WTC11 (cell line): Measurements from ENCODE around the gene GABBR2. TPM values are rescaled to one million over a fixed set of nuclear protein-coding genes. Genes with fewer than 3 reads are reported as not detected.
"Not testable (repeated sequence)": the region's sequence is repeated elsewhere in the genome, so short reads cannot be mapped to it uniquely, and the experiment has no call there.

Source experiments
- ATAC-seq: fragments of 200-7000 bp; cut with Tn5 transposase; 2 replicates; pipeline ENCODE4 v1.10.0; 2021; ENCODE audit warnings: mild to moderate bottlenecking, moderate library complexity
- CTCF ChIA-PET: fragments of 300-600 bp; sonication (Branson Sonifier 250); formaldehyde crosslinking; loops from one replicate; lab custom pipeline; 2021; ENCODE audit warnings: antibody characterized with exemption; lab: Charles Lee
- POLR2A ChIA-PET: fragments of 350-600 bp; sonication (Branson Sonifier 250); formaldehyde crosslinking; loops from one replicate; lab custom pipeline; 2021; ENCODE audit warnings: antibody characterized with exemption; lab: Charles Lee
- DNase-seq: peaks from one replicate; pipeline ENCODE4 v3.0.0; 2021; ENCODE audit warnings: low spot score
- H3K27ac Mint-ChIP-seq: 2 replicates; pipeline ENCODE4 v1.8.0; 2021; ENCODE audit warnings: mixed read lengths
- H3K27me3 Mint-ChIP-seq: 2 replicates; pipeline ENCODE4 v1.8.0; 2021; ENCODE audit warnings: low read depth, mild to moderate bottlenecking, moderate library complexity, mixed read lengths
- H3K36me3 Mint-ChIP-seq: 2 replicates; pipeline ENCODE4 v1.8.0; 2021; ENCODE audit warnings: mixed read lengths
- H3K4me1 Mint-ChIP-seq: 2 replicates; pipeline ENCODE4 v1.8.0; 2022; ENCODE audit warnings: mixed read lengths
- H3K4me3 Mint-ChIP-seq: 2 replicates; pipeline ENCODE4 v1.8.0; 2021; ENCODE audit warnings: mild to moderate bottlenecking, moderate library complexity, mixed read lengths
- H3K9me3 Mint-ChIP-seq: 2 replicates; pipeline ENCODE4 v1.8.0; 2021; ENCODE audit warnings: mixed read lengths
- AR ChIP-seq: fragments of 250-450 bp; sonication (Bioruptor Pico); IDR thresholded peaks from 2 replicates; pipeline ENCODE4 v1.9.0; 2021; ENCODE audit warnings: mild to moderate bottlenecking
- ARID4B ChIP-seq: sonication (generic); formaldehyde crosslinking; IDR thresholded peaks from 2 replicates; pipeline ENCODE4 v1.8.0; 2023; ENCODE audit warnings: missing genetic modification reagents, mild to moderate bottlenecking, borderline replicate concordance
- ATF1 ChIP-seq: sonication (generic); formaldehyde crosslinking; IDR thresholded peaks from 2 replicates; pipeline ENCODE4 v1.8.1; 2023; ENCODE audit warnings: mild to moderate bottlenecking, moderate library complexity, missing genetic modification reagents
- CBFB ChIP-seq: sonication (generic); formaldehyde crosslinking; IDR thresholded peaks from 2 replicates; pipeline ENCODE4 v1.8.1; 2022; ENCODE audit warnings: mild to moderate bottlenecking, low read depth, missing genetic modification reagents
- CREM ChIP-seq: sonication (generic); formaldehyde crosslinking; IDR thresholded peaks from 2 replicates; pipeline ENCODE4 v1.8.1; 2022; ENCODE audit warnings: mild to moderate bottlenecking, missing genetic modification reagents, moderate library complexity
- E2F5 ChIP-seq: sonication (generic); formaldehyde crosslinking; IDR thresholded peaks from 2 replicates; pipeline ENCODE4 v1.8.1; 2022; ENCODE audit warnings: mild to moderate bottlenecking, moderate library complexity, missing genetic modification reagents
- ELF4 ChIP-seq: sonication (generic); formaldehyde crosslinking; IDR thresholded peaks from 2 replicates; pipeline ENCODE4 v1.8.1; 2022; ENCODE audit warnings: low read depth, mild to moderate bottlenecking, moderate library complexity, missing genetic modification reagents
- FOXK1 ChIP-seq: sonication (generic); formaldehyde crosslinking; IDR thresholded peaks from 2 replicates; pipeline ENCODE4 v1.8.0; 2022; ENCODE audit warnings: mild to moderate bottlenecking, moderate library complexity, missing genetic modification reagents
- NR3C1 ChIP-seq: sonication (generic); formaldehyde crosslinking; conservative IDR thresholded peaks from 2 replicates; pipeline ENCODE4 v1.8.1; 2023; ENCODE audit warnings: low read depth, mild to moderate bottlenecking, missing genetic modification reagents
- PREB ChIP-seq: sonication (generic); formaldehyde crosslinking; IDR thresholded peaks from 2 replicates; pipeline ENCODE4 v1.8.1; 2022; ENCODE audit warnings: mild to moderate bottlenecking, missing genetic modification reagents, moderate library complexity, borderline replicate concordance
- RELA ChIP-seq: sonication (generic); formaldehyde crosslinking; IDR thresholded peaks from 2 replicates; pipeline ENCODE4 v1.8.1; 2022; ENCODE audit warnings: missing genetic modification reagents, mild to moderate bottlenecking, borderline replicate concordance
- SMAD4 ChIP-seq: sonication (generic); formaldehyde crosslinking; IDR thresholded peaks from 2 replicates; pipeline ENCODE4 v1.8.0; 2022; ENCODE audit warnings: mild to moderate bottlenecking, missing genetic modification reagents
- ZBTB43 ChIP-seq: sonication (generic); formaldehyde crosslinking; IDR thresholded peaks from 2 replicates; pipeline ENCODE4 v1.8.1; 2023; ENCODE audit warnings: mild to moderate bottlenecking, missing genetic modification reagents
- ZNF138 ChIP-seq: sonication (generic); formaldehyde crosslinking; conservative IDR thresholded peaks from 2 replicates; pipeline ENCODE4 v1.8.1; 2022; ENCODE audit warnings: mild to moderate bottlenecking, moderate library complexity, missing genetic modification reagents
- total RNA-seq: library from RNA; stranded (reverse); gene quantifications from 3 replicates; pipeline ENCODE4 v1.2.3, GENCODE V29; 2021

The GABBR2 gene
- total RNA-seq, 1 experiment from 2014 or later: 0.92 TPM

GRCh38 chr9:98284754-98285153 lies 424.0 kb downstream of the GABBR2 start (continued):
- TF ChIP-seq PREB: no peak

GRCh38 chr9:98283143-98283542 lies 425.6 kb downstream of the GABBR2 start:
- H3K9me3 Mint-ChIP-seq, ATAC-seq, POLR2A ChIA-PET, H3K4me3 Mint-ChIP-seq, H3K27me3 Mint-ChIP-seq, H3K36me3 Mint-ChIP-seq, H3K27ac Mint-ChIP-seq, DNase-seq: not testable (repeated sequence)
- peaks cover 13% of the 10 kb centered on the region for H3K4me1 Mint-ChIP-seq
- CTCF ChIA-PET: interaction anchor here (0.7 kb wide), 1 partner anchor 209 kb away, joined by 3 read pairs; no protein-coding TSS in a partner anchor

GRCh38 chr9:98281281-98281680 lies 427.5 kb downstream of the GABBR2 start:
- POLR2A ChIA-PET: no interaction called here
- Mint-ChIP-seq H3K4me3 (no peak overlapping the region), H3K4me1 (peaks cover 15% of the 10 kb centered on the region), H3K27me3 (peaks cover 10% of the 10 kb centered on the region; the same call in 1 of the 2 replicates), H3K27ac (no peak overlapping the region)
- no peak for ATAC-seq
- TF ChIP-seq CBFB (CRISPR knock-in tag) (no peak), ATF1 (CRISPR knock-in tag) (no peak), NR3C1 (CRISPR knock-in tag) (no peak), ARID4B (CRISPR knock-in tag) (no peak), RELA (CRISPR knock-in tag) (no peak), ZBTB43 (CRISPR knock-in tag) (no peak), AR (CRISPR knock-in tag) (no peak), FOXK1 (CRISPR knock-in tag) (no peak), ZNF138 (CRISPR knock-in tag) (no peak), SMAD4 (CRISPR knock-in tag) (no peak), ELF4 (CRISPR knock-in tag) (no peak), CREM (CRISPR knock-in tag) (no peak), E2F5 (CRISPR knock-in tag) (no peak)
- TF ChIP-seq, all 79 proteins: peak for 0
- 0 out of 2 replicates have a peak, but pooled peaks cover 3% of the 10 kb centered on the region for H3K9me3 Mint-ChIP-seq
- CTCF ChIA-PET: no interaction called here
- no peak for DNase-seq
- no peaks in the 10 kb centered on the region for H3K36me3 Mint-ChIP-seq
